ENCODE measurements around the gene ZBTB20. TPM values are rescaled to one million over a fixed set of nuclear protein-coding genes. Genes with fewer than 3 reads are reported as not detected.
"Not testable (repeated sequence)": the region's sequence is repeated elsewhere in the genome, so short reads cannot be mapped to it uniquely, and the experiment has no call there.

The ZBTB20 gene
- total RNA-seq, 3 donors from 2014 or later: 62.9 to 150 (median 109) TPM

DNA sequence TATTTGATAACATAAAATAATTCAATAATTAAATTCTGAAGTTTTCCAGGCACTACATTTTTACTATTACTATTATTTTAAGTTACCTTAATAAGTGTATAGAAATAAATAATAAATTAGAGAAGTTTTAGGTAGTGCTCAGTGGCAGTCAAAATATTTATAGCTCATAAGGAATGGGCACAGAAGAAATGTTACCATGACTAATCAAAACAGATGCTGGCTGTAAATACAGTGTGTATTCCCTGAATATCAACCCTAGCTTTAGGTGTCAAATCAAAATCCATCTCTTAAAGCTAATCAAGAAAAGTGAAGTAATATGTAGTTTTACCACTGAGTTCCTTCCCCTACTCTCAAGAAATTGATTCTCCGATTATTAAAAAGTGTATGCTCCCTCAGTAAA lies 35.5 kb downstream of the ZBTB20 start:
- Histone ChIP-seq H3K27me3 (no peaks in the 10 kb centered on the region), H3K36me3 (no peaks in the 10 kb centered on the region), H3K4me3 (no peak overlapping the region), H3K9me3 (no peaks in the 10 kb centered on the region), H3K27ac (no peak overlapping the region), H3K4me1 (no peaks in the 10 kb centered on the region)
- intact Hi-C loops (cut with DNase I; ENCODE audit: low total_unique reads): no loop called here
- no peak for DNase-seq (ENCODE audit: low spot score in 2 of 2)
- TF ChIP-seq, protein P1, sequence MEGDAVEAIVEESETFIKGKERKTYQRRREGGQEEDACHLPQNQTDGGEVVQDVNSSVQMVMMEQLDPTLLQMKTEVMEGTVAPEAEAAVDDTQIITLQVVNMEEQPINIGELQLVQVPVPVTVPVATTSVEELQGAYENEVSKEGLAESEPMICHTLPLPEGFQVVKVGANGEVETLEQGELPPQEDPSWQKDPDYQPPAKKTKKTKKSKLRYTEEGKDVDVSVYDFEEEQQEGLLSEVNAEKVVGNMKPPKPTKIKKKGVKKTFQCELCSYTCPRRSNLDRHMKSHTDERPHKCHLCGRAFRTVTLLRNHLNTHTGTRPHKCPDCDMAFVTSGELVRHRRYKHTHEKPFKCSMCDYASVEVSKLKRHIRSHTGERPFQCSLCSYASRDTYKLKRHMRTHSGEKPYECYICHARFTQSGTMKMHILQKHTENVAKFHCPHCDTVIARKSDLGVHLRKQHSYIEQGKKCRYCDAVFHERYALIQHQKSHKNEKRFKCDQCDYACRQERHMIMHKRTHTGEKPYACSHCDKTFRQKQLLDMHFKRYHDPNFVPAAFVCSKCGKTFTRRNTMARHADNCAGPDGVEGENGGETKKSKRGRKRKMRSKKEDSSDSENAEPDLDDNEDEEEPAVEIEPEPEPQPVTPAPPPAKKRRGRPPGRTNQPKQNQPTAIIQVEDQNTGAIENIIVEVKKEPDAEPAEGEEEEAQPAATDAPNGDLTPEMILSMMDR (IDR thresholded peaks at IDR 0.05): no peak
- TF ChIP-seq POLR2AphosphoS5 (IDR thresholded peaks at IDR 0.05) (no peak), POLR2A (IDR thresholded peaks at IDR 0.05) (no peak)

DNA sequence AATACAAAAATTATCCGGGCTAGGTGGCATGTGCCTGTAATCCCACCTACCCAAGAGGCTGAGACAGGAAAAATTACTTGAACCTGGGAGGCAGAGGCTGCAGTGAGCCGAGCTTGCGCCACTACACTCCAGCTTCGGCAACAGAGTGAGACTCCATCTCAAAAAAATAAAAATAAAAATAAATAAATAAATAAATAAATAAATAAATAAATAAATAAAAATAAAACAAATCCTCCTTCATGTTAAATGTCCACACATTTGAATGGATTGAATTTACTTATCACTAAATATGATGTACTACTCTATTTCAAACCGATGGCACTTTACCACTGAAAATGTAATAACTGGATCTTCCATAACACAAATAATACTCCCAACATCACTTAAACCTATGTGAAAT lies 36.3 kb downstream of the ZBTB20 start:
- Histone ChIP-seq H3K4me3 (no peak overlapping the region), H3K36me3 (no peaks in the 10 kb centered on the region), H3K27ac (no peak overlapping the region), H3K27me3 (no peaks in the 10 kb centered on the region), H3K4me1 (no peaks in the 10 kb centered on the region), H3K9me3 (no peaks in the 10 kb centered on the region)
- intact Hi-C loops (cut with DNase I; ENCODE audit: low total_unique reads): no loop called here
- TF ChIP-seq, protein P1 (IDR thresholded peaks at IDR 0.05): no peak
- no peak for TF ChIP-seq POLR2AphosphoS5 (IDR thresholded peaks at IDR 0.05)
- no peak for TF ChIP-seq POLR2A (IDR thresholded peaks at IDR 0.05)
- DNase-seq (ENCODE audit: low spot score in 2 of 2): no peak

GRCh38 chr3:115110066-115110465 lies 37.0 kb downstream of the ZBTB20 start:
- H3K9me3 ChIP-seq; H3K4me1 ChIP-seq; H3K36me3 ChIP-seq; H3K4me3 ChIP-seq; H3K27me3 ChIP-seq; H3K27ac ChIP-seq; DNase-seq (ENCODE audit: low spot score in 2 of 2); intact Hi-C loops (cut with DNase I; ENCODE audit: low total_unique reads): not testable (repeated sequence)

DNA sequence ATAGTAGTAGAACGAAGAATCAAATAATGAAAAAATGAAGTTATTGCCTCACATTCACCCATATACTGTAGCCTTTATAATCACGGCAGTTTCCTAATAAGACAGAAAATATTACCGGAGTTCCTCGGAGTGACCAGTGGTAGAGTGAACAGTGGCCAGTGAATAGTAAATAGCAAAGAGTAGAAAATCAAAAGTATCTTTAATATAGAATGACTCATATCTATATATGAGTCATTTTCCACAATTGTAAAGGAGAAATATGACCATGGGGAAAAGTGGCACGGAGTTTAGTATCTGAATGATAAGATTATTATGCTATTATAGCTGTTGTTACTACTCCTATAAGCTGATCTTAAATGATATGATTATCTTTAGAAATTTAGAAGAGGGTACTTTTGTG lies 38.5 kb downstream of the ZBTB20 start:
- Histone ChIP-seq H3K4me3 (no peak overlapping the region), H3K36me3 (no peaks in the 10 kb centered on the region), H3K27ac (no peak overlapping the region), H3K27me3 (no peaks in the 10 kb centered on the region), H3K4me1 (no peaks in the 10 kb centered on the region), H3K9me3 (peaks cover 0 to 8% of the 10 kb centered on the region in 2 donors)
- no peak for TF ChIP-seq POLR2AphosphoS5 (IDR thresholded peaks at IDR 0.05)
- TF ChIP-seq, protein P1 (IDR thresholded peaks at IDR 0.05): no peak
- no peak for TF ChIP-seq POLR2A (IDR thresholded peaks at IDR 0.05)
- no peak for DNase-seq (ENCODE audit: low spot score in 2 of 2)
- intact Hi-C loops (cut with DNase I; ENCODE audit: low total_unique reads): no loop called here

DNA sequence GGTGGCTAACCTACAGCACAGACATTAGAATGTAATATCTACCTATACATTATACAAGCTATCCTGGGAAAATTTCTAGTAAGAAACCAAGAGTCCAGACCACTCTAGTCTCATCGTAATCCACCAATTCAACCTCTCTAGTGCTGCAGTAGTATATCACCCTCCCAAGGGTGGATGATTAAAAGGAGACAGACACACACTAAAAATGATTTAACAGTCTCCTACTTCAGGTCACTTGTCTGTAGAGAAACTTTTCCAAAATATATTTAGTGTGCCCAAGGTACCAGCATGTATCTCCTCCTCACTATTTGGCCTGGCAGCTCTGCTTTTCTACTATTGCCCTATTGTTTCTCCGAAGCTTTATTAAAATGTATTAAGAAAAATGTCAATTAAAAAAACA lies 45.0 kb downstream of the ZBTB20 start:
- TF ChIP-seq POLR2A (IDR thresholded peaks at IDR 0.05): no peak
- no peak for TF ChIP-seq POLR2AphosphoS5 (IDR thresholded peaks at IDR 0.05)
- TF ChIP-seq, protein P1 (IDR thresholded peaks at IDR 0.05): no peak
- Histone ChIP-seq H3K9me3 (peaks cover 0 to 8% of the 10 kb centered on the region in 2 donors), H3K4me3 (no peak overlapping the region), H3K27ac (no peak overlapping the region), H3K4me1 (peaks cover 0 to 15% of the 10 kb centered on the region in 2 donors), H3K36me3 (no peaks in the 10 kb centered on the region), H3K27me3 (no peaks in the 10 kb centered on the region)
- no peak for DNase-seq (ENCODE audit: low spot score in 2 of 2)
- intact Hi-C loops (cut with DNase I; ENCODE audit: low total_unique reads): no loop called here

GRCh38 chr3:115100806-115101205 lies 46.3 kb downstream of the ZBTB20 start:
- Histone ChIP-seq H3K36me3 (no peaks in the 10 kb centered on the region), H3K9me3 (peaks cover 0 to 8% of the 10 kb centered on the region in 2 donors), H3K27me3 (no peaks in the 10 kb centered on the region), H3K4me1 (peaks cover 0 to 15% of the 10 kb centered on the region in 2 donors), H3K4me3 (peak overlapping the region; percentile 37 to 61 (median 50)), H3K27ac (peak overlapping the region in 1 of 2 donors; percentile 87)
- TF ChIP-seq, protein P1 (IDR thresholded peaks at IDR 0.05): no peak
- intact Hi-C loops (cut with DNase I; ENCODE audit: low total_unique reads): no loop called here
- no peak for DNase-seq (ENCODE audit: low spot score in 2 of 2)
